Activated CD8-positive, alpha-beta memory T cell treated with anti-CD3 and anti-CD28 coated beads, Interleukin-2, amount 50 U/mL, for 4 hours (primary cell): Measurements from ENCODE around the gene SLFN12L.
"Not testable (repeated sequence)": the region's sequence is repeated elsewhere in the genome, so short reads cannot be mapped to it uniquely, and the experiment has no call there.

Source experiments
- DNase-seq: peaks from one replicate; pipeline ENCODE4 v3.0.0-alpha.2; 2020

The SLFN12L gene

GRCh38 chr17:35541434-35541833 is 4.0 kb upstream of the SLFN12L start:
- DNase-seq: no peak

GRCh38 chr17:35540589-35541404 is 3.3 kb upstream of the SLFN12L start:
- DNase-seq: peak; percentile 32

GRCh38 chr17:35539659-35540026 is 2.2 kb upstream of the SLFN12L start:
- no peak for DNase-seq

GRCh38 chr17:35536664-35537171 is 760 bp downstream of the SLFN12L start:
- peak; percentile 40 for DNase-seq

- DNase-seq: not testable (repeated sequence)
Observed at GRCh38 chr17:35535406-35535805, 2.1 kb downstream of the SLFN12L start.

GRCh38 chr17:35534576-35535093 is 2.8 kb downstream of the SLFN12L start:
- no peak for DNase-seq

GRCh38 chr17:35531160-35531559 is 6.3 kb downstream of the SLFN12L start:
- DNase-seq: no peak

- no peak for DNase-seq
Observed at GRCh38 chr17:35529866-35530265, 7.6 kb downstream of the SLFN12L start.

GRCh38 chr17:35529326-35529725 is 8.2 kb downstream of the SLFN12L start:
- DNase-seq: not testable (repeated sequence)

GRCh38 chr17:35523296-35523695 is 14.2 kb downstream of the SLFN12L start:
- no peak for DNase-seq

GRCh38 chr17:35521654-35522256 is 15.7 kb downstream of the SLFN12L start:
- peak; percentile 48 for DNase-seq

GRCh38 chr17:35521150-35521549 is 16.3 kb downstream of the SLFN12L start:
- no peak for DNase-seq

- no peak for DNase-seq
Observed at GRCh38 chr17:35519906-35520442, 17.5 kb downstream of the SLFN12L start.

- DNase-seq: no peak
Observed at GRCh38 chr17:35519439-35519838, 18.0 kb downstream of the SLFN12L start.

GRCh38 chr17:35518431-35518830 is 19.0 kb downstream of the SLFN12L start:
- not testable (repeated sequence) for DNase-seq

GRCh38 chr17:35515027-35515426 is 22.5 kb downstream of the SLFN12L start:
- no peak for DNase-seq

- DNase-seq: no peak
Observed at GRCh38 chr17:35514564-35514963, 22.9 kb downstream of the SLFN12L start.

- no peak for DNase-seq
Observed at GRCh38 chr17:35510052-35510451, 27.4 kb downstream of the SLFN12L start.

GRCh38 chr17:35507714-35508113 is 29.8 kb downstream of the SLFN12L start:
- not testable (repeated sequence) for DNase-seq

- DNase-seq: no peak
Observed at GRCh38 chr17:35499548-35499947, 37.9 kb downstream of the SLFN12L start.

- no peak for DNase-seq
Observed at GRCh38 chr17:35498448-35499178, 38.9 kb downstream of the SLFN12L start.

- DNase-seq: no peak
Observed at GRCh38 chr17:35496451-35497290, 40.8 kb downstream of the SLFN12L start.
